Spinal cord (tissue), 10 donors: Measurements from ENCODE around the gene BTBD16. TPM values are rescaled to one million over a fixed set of nuclear protein-coding genes. Genes with fewer than 3 reads are reported as not detected.
A peak's percentile ranks its signal among the peaks of the same experiment; 100 is the strongest.

Source experiments
- DNase-seq, 6 donors: peaks; one replicate each; pipeline versions ENCODE4 v3.0.0 to v3.0.0-alpha.2; 2013 to 2015; ENCODE audit warnings: low spot score in 6 of 6, low read depth in 4 of 6
- H3K27ac ChIP-seq: one replicate; pipeline ENCODE4 v1.5.1; 2013; ENCODE audit warnings: low read depth, low read length, control low read depth
- H3K27me3 ChIP-seq: one replicate; pipeline ENCODE4 v1.6.1; 2013; ENCODE audit warnings: low read length; ENCODE audit not compliant: control insufficient read depth, insufficient read depth
- H3K36me3 ChIP-seq: one replicate; pipeline ENCODE4 v1.6.1; 2013; ENCODE audit warnings: low read length; ENCODE audit not compliant: control insufficient read depth, insufficient read depth
- H3K4me1 ChIP-seq: one replicate; pipeline ENCODE4 v1.6.1; 2013; ENCODE audit warnings: low read length; ENCODE audit not compliant: control insufficient read depth, insufficient read depth
- H3K4me3 ChIP-seq: one replicate; pipeline ENCODE4 v1.5.1; 2013; ENCODE audit warnings: low read depth, low read length, control low read depth
- H3K9me3 ChIP-seq: one replicate; pipeline ENCODE4 v1.6.1; 2013; ENCODE audit warnings: low read length; ENCODE audit not compliant: control insufficient read depth, insufficient read depth
- WGBS: methylation state at CpG from one replicate; pipeline ENCODE4 v1.1.5; 2013; ENCODE audit warnings: missing lambda C conversion rate; ENCODE audit not compliant: insufficient coverage; 5-methylcytosine and 5-hydroxymethylcytosine counted together
- polyA plus RNA-seq, 2 donors: library from polyadenylated mRNA; unstranded; fragments of 120-200 nt; gene quantifications; one replicate each; pipeline ENCODE4 v1.2.1, GENCODE V29; 2013; ENCODE audit not compliant: insufficient read length in 2 of 2
- total RNA-seq, 2 donors: library from RNA; depleted of rRNA in 1 of 2; stranded (reverse); fragments of 120-200 nt in 1 of 2; fragments of >200 nt in 1 of 2; gene quantifications; one replicate each; pipeline versions ENCODE4 v1.2.3 to v1.2.4, GENCODE V29; 2013 to 2014
- donor health status: healthy.

BTBD16 gene
- total and polyA plus RNA-seq, 4 donors, result 0.59 to 2.5 (median 1.4) TPM

- H3K4me1 ChIP-seq, result peaks cover 6% of the 10 kb centered on the region
- H3K4me3 ChIP-seq, result peak overlapping the region; percentile 28
- peak; percentile 56 to 96 (median 76) for DNase-seq
- WGBS, result 39% methylated on average over 11 of the region's 15 CpGs
- no peaks in the 10 kb centered on the region for H3K9me3 ChIP-seq
- no peaks in the 10 kb centered on the region for H3K36me3 ChIP-seq
- H3K27me3 ChIP-seq, result no peaks in the 10 kb centered on the region
- H3K27ac ChIP-seq, result no peak overlapping the region
Observed at GRCh38 chr10:122298598-122299301, 27.7 kb downstream of the BTBD16 start.

- no peak overlapping the region for H3K27ac ChIP-seq
- peaks cover 9% of the 10 kb centered on the region for H3K4me1 ChIP-seq
- no peaks in the 10 kb centered on the region for H3K9me3 ChIP-seq
- DNase-seq, result no peak
- 94% methylated on average over 13 of the region's 14 CpGs for WGBS
- no peaks in the 10 kb centered on the region for H3K27me3 ChIP-seq
- no peaks in the 10 kb centered on the region for H3K36me3 ChIP-seq
- H3K4me3 ChIP-seq, result no peak overlapping the region
Observed at GRCh38 chr10:122299423-122300075, 28.5 kb downstream of the BTBD16 start.

- no peak overlapping the region for H3K4me3 ChIP-seq
- H3K36me3 ChIP-seq, result no peaks in the 10 kb centered on the region
- H3K9me3 ChIP-seq, result no peaks in the 10 kb centered on the region
- WGBS, result 82% methylated on average over 9 of the region's 12 CpGs
- H3K4me1 ChIP-seq, result peaks cover 9% of the 10 kb centered on the region
- no peak overlapping the region for H3K27ac ChIP-seq
- H3K27me3 ChIP-seq, result no peaks in the 10 kb centered on the region
- DNase-seq, result no peak
Observed at GRCh38 chr10:122301055-122301810, 30.1 kb downstream of the BTBD16 start.

GRCh38 chr10:122301811-122302115 lies 30.7 kb downstream of the BTBD16 start:
- Histone ChIP-seq H3K36me3 (no peaks in the 10 kb centered on the region), H3K4me1 (peaks cover 9% of the 10 kb centered on the region), H3K4me3 (no peak overlapping the region), H3K9me3 (no peaks in the 10 kb centered on the region), H3K27ac (no peak overlapping the region), H3K27me3 (no peaks in the 10 kb centered on the region)
- DNase-seq, result no peak
- WGBS, result 94% methylated on average over 7 of the region's 7 CpGs

- peaks cover 9% of the 10 kb centered on the region for H3K4me1 ChIP-seq
- no peaks in the 10 kb centered on the region for H3K27me3 ChIP-seq
- DNase-seq, result no peak
- WGBS, result 100% methylated on average over 4 of the region's 4 CpGs
- no peaks in the 10 kb centered on the region for H3K36me3 ChIP-seq
- no peak overlapping the region for H3K4me3 ChIP-seq
- no peak overlapping the region for H3K27ac ChIP-seq
- no peaks in the 10 kb centered on the region for H3K9me3 ChIP-seq
Observed at GRCh38 chr10:122302315-122302714, 31.2 kb downstream of the BTBD16 start.

GRCh38 chr10:122303271-122304053 lies 32.4 kb downstream of the BTBD16 start:
- WGBS, result 92% methylated on average over 2 of the region's 9 CpGs
- H3K27me3 ChIP-seq, result no peaks in the 10 kb centered on the region
- no peaks in the 10 kb centered on the region for H3K9me3 ChIP-seq
- peaks cover 14% of the 10 kb centered on the region for H3K4me1 ChIP-seq
- no peak overlapping the region for H3K4me3 ChIP-seq
- no peak for DNase-seq
- no peak overlapping the region for H3K27ac ChIP-seq
- H3K36me3 ChIP-seq, result no peaks in the 10 kb centered on the region

- H3K36me3 ChIP-seq, result no peaks in the 10 kb centered on the region
- peaks cover 14% of the 10 kb centered on the region for H3K4me1 ChIP-seq
- 100% methylated on average over 4 of the region's 7 CpGs for WGBS
- no peaks in the 10 kb centered on the region for H3K9me3 ChIP-seq
- H3K4me3 ChIP-seq, result no peak overlapping the region
- DNase-seq, result no peak
- H3K27me3 ChIP-seq, result no peaks in the 10 kb centered on the region
- H3K27ac ChIP-seq, result no peak overlapping the region
Observed at GRCh38 chr10:122304054-122304579, 33.0 kb downstream of the BTBD16 start.

GRCh38 chr10:122306282-122306681 lies 35.2 kb downstream of the BTBD16 start:
- Histone ChIP-seq H3K36me3 (no peaks in the 10 kb centered on the region), H3K27ac (no peak overlapping the region), H3K4me3 (no peak overlapping the region), H3K4me1 (peaks cover 19% of the 10 kb centered on the region), H3K27me3 (no peaks in the 10 kb centered on the region), H3K9me3 (no peaks in the 10 kb centered on the region)
- whole genome bisulfite sequencing, result 83% methylated on average over 1 of the region's 5 CpGs
- no peak for DNase-seq

GRCh38 chr10:122306744-122307143 lies 35.6 kb downstream of the BTBD16 start:
- no peak overlapping the region for H3K27ac ChIP-seq
- DNase-seq, result no peak

More at GRCh38 chr10:122306744-122307143, 35.6 kb downstream of the BTBD16 start:
- Histone ChIP-seq H3K9me3 (no peaks in the 10 kb centered on the region), H3K4me1 (peaks cover 19% of the 10 kb centered on the region), H3K27me3 (no peaks in the 10 kb centered on the region), H3K4me3 (no peak overlapping the region), H3K36me3 (no peaks in the 10 kb centered on the region)
- 90% methylated on average over 3 of the region's 3 CpGs for WGBS
